ENCODE results near the gene ASTN1.

- TF ChIP-seq POLR2AphosphoS5 (IDR thresholded peaks at IDR 0.05; ENCODE audit: borderline replicate concordance, low read depth, low read length) (no peak), EZH2 (IDR thresholded peaks at IDR 0.05) (no peak), FOXP2 (optimal IDR thresholded peaks at IDR 0.05; ENCODE audit: control extremely low read depth, extremely low read length, insufficient read depth) (no peak)
Measured at GRCh38 chr1:176816232-176816631, 348.3 kb downstream of the ASTN1 start.
